ENCODE data around the gene CCDC106.
A peak's percentile ranks its signal among the peaks of the same experiment; 100 is the strongest.

Gene CCDC106

GRCh38 chr19:55667958-55668357 lies 19.9 kb downstream of the CCDC106 start:
- DNase-seq (ENCODE audit: low read depth in 2 of 2): no peak
- H3K4me3 ChIP-seq (replicated peaks in 1 of 2; ENCODE audit: low read depth in 2 of 2, low read length in 2 of 2): no peak overlapping the region
- no peak for TF ChIP-seq CTCF (IDR thresholded peaks at IDR 0.05; ENCODE audit: low read depth, low read length)

GRCh38 chr19:55668603-55669348 lies 20.8 kb downstream of the CCDC106 start:
- no peak for DNase-seq (ENCODE audit: low read depth in 2 of 2)
- no peak for TF ChIP-seq CTCF (IDR thresholded peaks at IDR 0.05; ENCODE audit: low read depth, low read length)
- H3K4me3 ChIP-seq (replicated peaks in 1 of 2; ENCODE audit: low read depth in 2 of 2, low read length in 2 of 2): no peak overlapping the region

- H3K4me3 ChIP-seq (replicated peaks in 1 of 2; ENCODE audit: low read depth in 2 of 2, low read length in 2 of 2): no peak overlapping the region
- TF ChIP-seq CTCF (IDR thresholded peaks at IDR 0.05; ENCODE audit: low read depth, low read length): no peak
- DNase-seq (ENCODE audit: low read depth in 2 of 2): no peak
Observed at GRCh38 chr19:55669418-55670279, 21.6 kb downstream of the CCDC106 start.

GRCh38 chr19:55670280-55671053 lies 22.5 kb downstream of the CCDC106 start:
- TF ChIP-seq CTCF (IDR thresholded peaks at IDR 0.05; ENCODE audit: low read depth, low read length): no peak
- no peak for DNase-seq (ENCODE audit: low read depth in 2 of 2)
- H3K4me3 ChIP-seq (replicated peaks in 1 of 2; ENCODE audit: low read depth in 2 of 2, low read length in 2 of 2): no peak overlapping the region

GRCh38 chr19:55671054-55671378 lies 23.0 kb downstream of the CCDC106 start:
- no peak for DNase-seq (ENCODE audit: low read depth in 2 of 2)
- H3K4me3 ChIP-seq (replicated peaks in 1 of 2; ENCODE audit: low read depth in 2 of 2, low read length in 2 of 2): no peak overlapping the region
- TF ChIP-seq CTCF (IDR thresholded peaks at IDR 0.05; ENCODE audit: low read depth, low read length): no peak

- peak in 1 of 2 donors; percentile 57 for DNase-seq (ENCODE audit: low read depth in 2 of 2)
- TF ChIP-seq CTCF (IDR thresholded peaks at IDR 0.05; ENCODE audit: low read depth, low read length): no peak
- no peak overlapping the region for H3K4me3 ChIP-seq (replicated peaks in 1 of 2; ENCODE audit: low read depth in 2 of 2, low read length in 2 of 2)
Observed at GRCh38 chr19:55672418-55672817, 24.4 kb downstream of the CCDC106 start.

Data from cardiac fibroblast (primary cell).